HepG2 (cell line): ENCODE results near the gene ARMH3. TPM values are rescaled to one million over a fixed set of nuclear protein-coding genes. Genes with fewer than 3 reads are reported as not detected.

ENCODE experiments used
- AFF4 ChIP-seq: sonication (generic); formaldehyde crosslinking; IDR thresholded peaks from 2 replicates; pipeline ENCODE4 v1.4.0; 2020; ENCODE audit warnings: missing genetic modification reagents
- ARNT ChIP-seq: fragments of 450-650 bp; IDR thresholded peaks from 2 replicates; pipeline ENCODE4 v1.6.1; 2017
- CREM ChIP-seq, 2 experiments: sonication (generic) in 1 of 2; formaldehyde crosslinking in 1 of 2; IDR thresholded peaks; 2 replicates each; pipeline versions ENCODE4 v1.4.0 to v1.6.1; 2016 to 2020; ENCODE audit warnings: antibody characterized with exemption in 1 of 2, mild to moderate bottlenecking in 1 of 2, missing genetic modification reagents in 1 of 2
- FOXA3 ChIP-seq: IDR thresholded peaks from 2 replicates; pipeline ENCODE4 v1.6.1; 2016; ENCODE audit warnings: missing genetic modification reagents, missing compliant biosample characterization
- HNRNPLL ChIP-seq: fragments of 200-400 bp; formaldehyde crosslinking; IDR thresholded peaks from 2 replicates; pipeline ENCODE4 v1.6.1; 2017; ENCODE audit warnings: mild to moderate bottlenecking, low read depth, low read length; ENCODE audit not compliant: poor library complexity, severe bottlenecking
- KLF15 ChIP-seq: sonication (generic); formaldehyde crosslinking; IDR thresholded peaks from 2 replicates; pipeline ENCODE4 v1.8.1; 2023; ENCODE audit warnings: borderline replicate concordance, mild to moderate bottlenecking, inconsistent platforms, missing genetic modification reagents, mixed read lengths
- RAD51 ChIP-seq: fragments of 450-650 bp; IDR thresholded peaks from 2 replicates; pipeline ENCODE4 v1.6.1; 2016; ENCODE audit warnings: borderline replicate concordance
- SATB2 ChIP-seq: sonication (generic); formaldehyde crosslinking; IDR thresholded peaks from 2 replicates; pipeline ENCODE4 v1.5.0; 2020; ENCODE audit warnings: missing genetic modification reagents
- SP1 ChIP-seq, 2 experiments: fragments of 450-650 bp in 1 of 2; sonication (generic) in 1 of 2; formaldehyde crosslinking in 1 of 2; IDR thresholded peaks; 2 replicates each; pipeline versions ENCODE4 v1.4.0 to v1.6.1; 2016 to 2020; ENCODE audit warnings: missing genetic modification reagents in 1 of 2
- TEAD3 ChIP-seq: optimal IDR thresholded peaks from 2 replicates; pipeline ENCODE3; 2016; ENCODE audit warnings: borderline replicate concordance
- XRCC5 ChIP-seq: fragments of 200-400 bp; formaldehyde crosslinking; optimal IDR thresholded peaks from 2 replicates; pipeline ENCODE3; 2017; ENCODE audit warnings: mild to moderate bottlenecking, low read length
- YEATS2 ChIP-seq: sonication (generic); formaldehyde crosslinking; IDR thresholded peaks from 2 replicates; pipeline ENCODE4 v1.4.0; 2020; ENCODE audit warnings: missing genetic modification reagents, borderline replicate concordance
- ZMYM2 ChIP-seq: sonication (generic); formaldehyde crosslinking; IDR thresholded peaks from 2 replicates; pipeline ENCODE4 v1.8.0; 2022; ENCODE audit warnings: mild to moderate bottlenecking, missing genetic modification reagents
- ZNF251 ChIP-seq: sonication (generic); formaldehyde crosslinking; IDR thresholded peaks from 2 replicates; pipeline ENCODE4 v1.9.0; 2021; ENCODE audit warnings: mild to moderate bottlenecking, missing genetic modification reagents
- ZNF546 ChIP-seq: sonication (generic); formaldehyde crosslinking; conservative IDR thresholded peaks from 2 replicates; pipeline ENCODE4 v1.8.1; 2023; ENCODE audit warnings: mild to moderate bottlenecking, missing genetic modification reagents
- ZNF619 ChIP-seq: sonication (generic); formaldehyde crosslinking; IDR thresholded peaks from 2 replicates; pipeline ENCODE4 v1.4.0; 2020; ENCODE audit warnings: mild to moderate bottlenecking, missing genetic modification reagents
- ZNF639 ChIP-seq: conservative IDR thresholded peaks from 2 replicates; pipeline ENCODE4 v1.6.1; 2018; ENCODE audit warnings: missing genetic modification reagents
- ZNF816 ChIP-seq: sonication (generic); formaldehyde crosslinking; IDR thresholded peaks from 2 replicates; pipeline ENCODE4 v1.8.0; 2022; ENCODE audit warnings: missing genetic modification reagents, mild to moderate bottlenecking, borderline replicate concordance
- polyA plus RNA-seq, 8 experiments: library from polyadenylated mRNA; depleted of rRNA in 3 of 8; stranded (reverse) in 7 of 8; unstranded in 1 of 8; fragments of >200 nt; fragmentation: Illumina TruSeq in 4 of 8; extraction: Trizol in 4 of 8; gene quantifications; 2 replicates each; pipeline versions ENCODE4 v1.2.1 to v1.2.3, GENCODE V29; 2011 to 2016; ENCODE audit warnings: low read depth in 4 of 8, missing spikeins in 1 of 8, mixed read lengths in 1 of 8; ENCODE audit not compliant: insufficient read depth in 1 of 8
- total RNA-seq, 5 experiments: library from RNA; depleted of rRNA; stranded (reverse); fragments of >200 nt; fragmentation: Illumina TruSeq; extraction: Trizol; gene quantifications; 2 replicates each; pipeline ENCODE4 v1.2.3, GENCODE V29; 2016; ENCODE audit warnings: low read depth in 1 of 5
- TF ChIP-seq, protein P1 (sequence below): fragments of 450-650 bp; IDR thresholded peaks from 2 replicates; pipeline ENCODE4 v1.6.1; 2017; ENCODE audit warnings: mild to moderate bottlenecking
- TF ChIP-seq, protein P2 (sequence below): sonication (generic); formaldehyde crosslinking; IDR thresholded peaks from 2 replicates; pipeline ENCODE4 v1.4.0; 2020; ENCODE audit warnings: missing genetic modification reagents, mild to moderate bottlenecking, borderline replicate concordance

ARMH3 gene
- total and polyA plus RNA-seq, 2 of the 13 experiments (the other 11 are each of a cell fraction or from before 2014, with no cell fraction given) = 8.4 to 16.9 TPM

DNA sequence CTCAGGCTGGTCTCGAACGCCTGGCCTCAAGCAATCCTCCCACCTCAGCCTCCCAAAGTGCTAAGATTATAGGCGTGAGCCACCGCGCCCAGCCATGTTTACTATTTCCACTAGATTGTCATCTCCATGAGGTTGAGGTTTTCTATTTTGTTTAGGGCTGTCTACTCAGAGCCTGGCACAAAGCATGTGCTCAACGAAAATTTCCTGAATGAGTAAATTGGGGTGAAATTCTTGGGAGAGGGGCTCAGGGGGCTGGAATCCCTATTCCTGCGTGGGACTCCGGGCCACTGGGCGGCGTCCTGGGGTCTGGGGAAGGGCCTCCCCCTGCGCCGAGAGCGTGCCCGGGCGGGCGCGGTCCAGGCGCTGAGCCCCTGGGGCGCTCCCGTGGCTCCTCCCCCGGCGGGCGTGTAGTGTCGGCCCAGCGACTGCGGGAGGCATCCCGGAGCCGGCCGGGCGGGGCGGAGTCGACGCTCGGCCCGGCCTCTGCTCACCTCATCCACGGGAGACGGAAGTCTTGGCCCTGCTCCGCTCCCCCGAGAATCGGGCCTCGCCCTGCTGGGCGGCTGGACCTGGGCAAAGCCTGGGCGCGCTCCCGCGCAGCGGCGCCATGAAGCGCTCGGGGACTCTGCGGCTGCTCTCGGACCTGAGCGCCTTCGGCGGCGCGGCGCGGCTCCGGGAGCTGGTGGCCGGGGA, 9.0 kb upstream of the ARMH3 start, which contains the start of gene HPS6 (continued):
- TF ChIP-seq YEATS2 (CRISPR knock-in tag) = no peak; the same call in 1 of the 2 replicates
- TF ChIP-seq HNRNPLL = peak; percentile 90
- TF ChIP-seq, protein P1, sequence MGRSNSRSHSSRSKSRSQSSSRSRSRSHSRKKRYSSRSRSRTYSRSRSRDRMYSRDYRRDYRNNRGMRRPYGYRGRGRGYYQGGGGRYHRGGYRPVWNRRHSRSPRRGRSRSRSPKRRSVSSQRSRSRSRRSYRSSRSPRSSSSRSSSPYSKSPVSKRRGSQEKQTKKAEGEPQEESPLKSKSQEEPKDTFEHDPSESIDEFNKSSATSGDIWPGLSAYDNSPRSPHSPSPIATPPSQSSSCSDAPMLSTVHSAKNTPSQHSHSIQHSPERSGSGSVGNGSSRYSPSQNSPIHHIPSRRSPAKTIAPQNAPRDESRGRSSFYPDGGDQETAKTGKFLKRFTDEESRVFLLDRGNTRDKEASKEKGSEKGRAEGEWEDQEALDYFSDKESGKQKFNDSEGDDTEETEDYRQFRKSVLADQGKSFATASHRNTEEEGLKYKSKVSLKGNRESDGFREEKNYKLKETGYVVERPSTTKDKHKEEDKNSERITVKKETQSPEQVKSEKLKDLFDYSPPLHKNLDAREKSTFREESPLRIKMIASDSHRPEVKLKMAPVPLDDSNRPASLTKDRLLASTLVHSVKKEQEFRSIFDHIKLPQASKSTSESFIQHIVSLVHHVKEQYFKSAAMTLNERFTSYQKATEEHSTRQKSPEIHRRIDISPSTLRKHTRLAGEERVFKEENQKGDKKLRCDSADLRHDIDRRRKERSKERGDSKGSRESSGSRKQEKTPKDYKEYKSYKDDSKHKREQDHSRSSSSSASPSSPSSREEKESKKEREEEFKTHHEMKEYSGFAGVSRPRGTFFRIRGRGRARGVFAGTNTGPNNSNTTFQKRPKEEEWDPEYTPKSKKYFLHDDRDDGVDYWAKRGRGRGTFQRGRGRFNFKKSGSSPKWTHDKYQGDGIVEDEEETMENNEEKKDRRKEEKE = no peak
- peak; percentile 90 for TF ChIP-seq ZMYM2 (CRISPR knock-in tag)
- TF ChIP-seq SP1 (IDR thresholded peaks at IDR 0.05) = no peak
- peak; percentile 36; the same call in 1 of the 2 replicates for TF ChIP-seq SP1 (CRISPR knock-in tag; IDR thresholded peaks at IDR 0.05)
- TF ChIP-seq SATB2 (CRISPR knock-in tag) = no peak
- TF ChIP-seq ZNF639 (CRISPR knock-in tag) = peak; percentile 73; the same call in 1 of the 2 replicates
- no peak for TF ChIP-seq ZNF251 (CRISPR knock-in tag)
- peak; percentile 50; the same call in 1 of the 2 replicates for TF ChIP-seq CREM (IDR thresholded peaks at IDR 0.05)
- TF ChIP-seq CREM (CRISPR knock-in tag; IDR thresholded peaks at IDR 0.05) = no peak
- peak; percentile 76 for TF ChIP-seq XRCC5
- TF ChIP-seq, protein P2, sequence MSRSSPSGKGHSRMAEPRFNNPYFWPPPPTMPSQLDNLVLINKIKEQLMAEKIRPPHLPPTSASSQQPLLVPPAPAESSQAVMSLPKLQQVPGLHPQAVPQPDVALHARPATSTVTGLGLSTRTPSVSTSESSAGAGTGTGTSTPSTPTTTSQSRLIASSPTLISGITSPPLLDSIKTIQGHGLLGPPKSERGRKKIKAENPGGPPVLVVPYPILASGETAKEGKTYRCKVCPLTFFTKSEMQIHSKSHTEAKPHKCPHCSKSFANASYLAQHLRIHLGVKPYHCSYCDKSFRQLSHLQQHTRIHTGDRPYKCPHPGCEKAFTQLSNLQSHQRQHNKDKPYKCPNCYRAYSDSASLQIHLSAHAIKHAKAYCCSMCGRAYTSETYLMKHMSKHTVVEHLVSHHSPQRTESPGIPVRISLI = no peak
- peak; percentile 34 for TF ChIP-seq TEAD3 (CRISPR knock-in tag)
- TF ChIP-seq KLF15 (CRISPR knock-in tag) = no peak
- 0 out of 2 replicates have a peak, but pooled peaks have one; percentile 85 for TF ChIP-seq ZNF816 (CRISPR knock-in tag)
- TF ChIP-seq AFF4 = no peak
- TF ChIP-seq ZNF619 (CRISPR knock-in tag) = no peak
- TF ChIP-seq FOXA3 (CRISPR knock-in tag) = peak; percentile 21; the same call in 1 of the 2 replicates
- no peak for TF ChIP-seq ARNT
- TF ChIP-seq RAD51 = no peak
- TF ChIP-seq ZNF546 (CRISPR knock-in tag) = no peak
